ENCODE results near the gene GSTA5. TPM values are rescaled to one million over a fixed set of nuclear protein-coding genes. Genes with fewer than 3 reads are reported as not detected.
A peak's percentile ranks its signal among the peaks of the same experiment; 100 is the strongest.

The GSTA5 gene
- total RNA-seq (not detected), polyA plus RNA-seq (not detected)
- long read RNA-seq, donor 1: 0 reads
- long read RNA-seq, donor 2: 0 reads
- long read RNA-seq, donor 3: 0 reads

DNA sequence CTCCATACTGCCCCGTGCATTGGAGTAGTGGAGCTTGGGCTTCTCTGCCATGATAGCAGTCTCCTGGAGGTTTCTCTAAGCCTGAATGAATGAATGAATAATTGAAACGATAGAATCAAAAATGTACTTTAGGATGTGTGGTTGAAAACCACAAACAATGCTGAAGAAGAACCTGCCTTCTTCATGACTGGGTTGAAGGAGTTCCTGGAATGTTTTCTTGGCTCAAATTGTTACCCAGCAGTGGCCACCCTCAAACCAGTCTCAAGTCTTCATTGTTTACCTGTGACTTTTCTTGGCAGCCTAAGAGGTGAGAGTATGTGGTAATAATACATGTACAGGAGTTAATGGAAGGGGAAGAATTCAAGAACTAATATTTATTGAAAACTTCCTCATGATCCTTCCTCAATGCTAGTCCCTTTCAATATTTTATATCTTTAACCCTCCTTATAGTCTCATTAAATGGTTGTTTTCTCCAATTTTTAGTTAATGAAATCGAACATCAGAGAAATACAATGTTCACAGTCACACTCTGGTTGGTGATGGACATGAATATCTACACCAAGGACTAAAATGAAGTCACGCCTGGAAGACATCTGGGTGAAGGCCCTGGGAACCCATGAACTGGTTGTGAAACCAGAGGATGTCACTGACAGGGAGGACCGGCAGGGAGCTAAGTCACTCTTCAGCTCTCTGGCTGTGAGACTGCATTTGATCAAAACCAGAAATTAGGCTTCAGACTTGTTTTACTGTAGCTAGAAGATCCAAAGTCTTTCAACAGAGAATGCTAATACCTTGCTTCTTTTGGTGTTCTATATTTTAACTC lies at the start of gene GSTA5:
GSTA5 (minus strand) TSS at position 51 of the 823 bp plus-strand sequence.
- TF ChIP-seq POLR2A (IDR thresholded peaks at IDR 0.05) (no peak), EP300 (IDR thresholded peaks at IDR 0.05) (no peak)
- TF ChIP-seq, protein P1, sequence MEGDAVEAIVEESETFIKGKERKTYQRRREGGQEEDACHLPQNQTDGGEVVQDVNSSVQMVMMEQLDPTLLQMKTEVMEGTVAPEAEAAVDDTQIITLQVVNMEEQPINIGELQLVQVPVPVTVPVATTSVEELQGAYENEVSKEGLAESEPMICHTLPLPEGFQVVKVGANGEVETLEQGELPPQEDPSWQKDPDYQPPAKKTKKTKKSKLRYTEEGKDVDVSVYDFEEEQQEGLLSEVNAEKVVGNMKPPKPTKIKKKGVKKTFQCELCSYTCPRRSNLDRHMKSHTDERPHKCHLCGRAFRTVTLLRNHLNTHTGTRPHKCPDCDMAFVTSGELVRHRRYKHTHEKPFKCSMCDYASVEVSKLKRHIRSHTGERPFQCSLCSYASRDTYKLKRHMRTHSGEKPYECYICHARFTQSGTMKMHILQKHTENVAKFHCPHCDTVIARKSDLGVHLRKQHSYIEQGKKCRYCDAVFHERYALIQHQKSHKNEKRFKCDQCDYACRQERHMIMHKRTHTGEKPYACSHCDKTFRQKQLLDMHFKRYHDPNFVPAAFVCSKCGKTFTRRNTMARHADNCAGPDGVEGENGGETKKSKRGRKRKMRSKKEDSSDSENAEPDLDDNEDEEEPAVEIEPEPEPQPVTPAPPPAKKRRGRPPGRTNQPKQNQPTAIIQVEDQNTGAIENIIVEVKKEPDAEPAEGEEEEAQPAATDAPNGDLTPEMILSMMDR (IDR thresholded peaks at IDR 0.05): no peak
- H3K4me1 ChIP-seq (ENCODE audit: insufficient read depth): no peaks in the 10 kb centered on the region
- H3K27me3 ChIP-seq: no peaks in the 10 kb centered on the region
- WGBS, 3 donors: 80 to 89% (median 84%) methylated on average over 5 of the region's 5 CpGs
- no peaks in the 10 kb centered on the region for H3K9me3 ChIP-seq
- intact Hi-C loops (cut with DNase I): no loop called here
- no peaks in the 10 kb centered on the region for H3K36me3 ChIP-seq
- H3K27ac ChIP-seq: no peak within 1 kb of the TSS
- DNase-seq: no peak
- no peak within 1 kb of the TSS for H3K4me3 ChIP-seq

DNA sequence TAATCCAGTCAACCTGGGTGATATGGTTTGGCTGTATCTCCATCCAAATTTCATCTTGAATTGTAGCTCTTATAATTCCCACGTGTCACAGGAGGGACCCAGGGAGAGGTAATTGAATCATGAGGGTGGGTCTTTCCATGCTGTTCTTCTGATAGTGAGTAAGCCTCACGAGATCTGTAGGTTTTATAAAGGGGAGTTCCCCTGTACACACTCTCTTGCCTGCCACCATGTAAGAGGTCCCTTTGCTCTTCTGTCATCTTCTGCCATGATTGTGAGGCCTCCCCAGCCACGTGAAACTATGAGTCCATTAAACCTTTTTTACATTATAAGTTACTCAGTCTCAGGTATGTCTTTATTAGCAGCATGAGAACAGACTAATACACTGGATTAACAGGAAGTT lies 49.4 kb upstream of the GSTA5 start:
- Histone ChIP-seq H3K27ac (no peak overlapping the region), H3K27me3 (no peaks in the 10 kb centered on the region), H3K4me1 (ENCODE audit: insufficient read depth) (peaks cover 3% of the 10 kb centered on the region), H3K9me3 (no peaks in the 10 kb centered on the region), H3K36me3 (no peaks in the 10 kb centered on the region), H3K4me3 (no peak overlapping the region)
- WGBS, 3 donors: 93 to 95% (median 94%) methylated on average over 3 of the region's 3 CpGs
- intact Hi-C loops (cut with DNase I): no loop called here
- TF ChIP-seq POLR2A (IDR thresholded peaks at IDR 0.05) (no peak), EP300 (IDR thresholded peaks at IDR 0.05) (no peak)
- TF ChIP-seq, protein P1 (IDR thresholded peaks at IDR 0.05): no peak
- no peak for DNase-seq

DNA sequence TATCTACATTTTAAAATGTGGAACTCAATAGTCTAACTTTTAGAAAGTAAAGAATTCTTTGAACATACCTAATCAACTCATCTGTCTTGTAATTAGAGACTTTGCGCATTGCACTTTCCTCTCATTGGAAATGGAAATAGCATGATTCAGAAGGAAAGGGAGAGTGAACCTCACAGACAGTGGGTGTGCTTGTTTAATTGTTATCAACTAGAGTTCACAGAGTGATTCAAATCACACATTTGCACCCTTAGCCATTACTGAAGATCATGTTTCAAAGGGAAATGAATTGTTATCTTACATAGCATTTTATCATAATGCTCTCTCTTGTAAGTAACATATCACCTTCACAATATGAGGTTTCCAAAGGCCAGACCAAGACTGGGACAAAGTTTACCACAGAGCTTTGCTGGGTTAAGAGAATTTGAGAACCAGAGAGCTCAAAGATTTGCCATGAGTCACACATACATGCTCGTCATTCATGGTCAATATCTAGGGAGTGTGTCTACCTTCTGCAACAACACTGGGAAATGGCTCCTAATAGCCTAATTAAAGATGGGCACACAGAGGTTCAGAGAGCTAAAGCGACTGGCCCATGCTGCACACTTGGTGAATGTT lies 47.4 kb upstream of the GSTA5 start:
- TF ChIP-seq, protein P1 (IDR thresholded peaks at IDR 0.05): no peak
- no peak for TF ChIP-seq EP300 (IDR thresholded peaks at IDR 0.05)
- no peak for TF ChIP-seq POLR2A (IDR thresholded peaks at IDR 0.05)
- no peak for DNase-seq
- Histone ChIP-seq H3K27ac (no peak overlapping the region), H3K27me3 (no peaks in the 10 kb centered on the region), H3K4me3 (no peak overlapping the region), H3K9me3 (no peaks in the 10 kb centered on the region), H3K36me3 (no peaks in the 10 kb centered on the region), H3K4me1 (ENCODE audit: insufficient read depth) (peaks cover 3% of the 10 kb centered on the region)
- intact Hi-C loops (cut with DNase I): no loop called here
- WGBS, 3 donors: 81 to 90% (median 88%) methylated on average over 3 of the region's 3 CpGs

DNA sequence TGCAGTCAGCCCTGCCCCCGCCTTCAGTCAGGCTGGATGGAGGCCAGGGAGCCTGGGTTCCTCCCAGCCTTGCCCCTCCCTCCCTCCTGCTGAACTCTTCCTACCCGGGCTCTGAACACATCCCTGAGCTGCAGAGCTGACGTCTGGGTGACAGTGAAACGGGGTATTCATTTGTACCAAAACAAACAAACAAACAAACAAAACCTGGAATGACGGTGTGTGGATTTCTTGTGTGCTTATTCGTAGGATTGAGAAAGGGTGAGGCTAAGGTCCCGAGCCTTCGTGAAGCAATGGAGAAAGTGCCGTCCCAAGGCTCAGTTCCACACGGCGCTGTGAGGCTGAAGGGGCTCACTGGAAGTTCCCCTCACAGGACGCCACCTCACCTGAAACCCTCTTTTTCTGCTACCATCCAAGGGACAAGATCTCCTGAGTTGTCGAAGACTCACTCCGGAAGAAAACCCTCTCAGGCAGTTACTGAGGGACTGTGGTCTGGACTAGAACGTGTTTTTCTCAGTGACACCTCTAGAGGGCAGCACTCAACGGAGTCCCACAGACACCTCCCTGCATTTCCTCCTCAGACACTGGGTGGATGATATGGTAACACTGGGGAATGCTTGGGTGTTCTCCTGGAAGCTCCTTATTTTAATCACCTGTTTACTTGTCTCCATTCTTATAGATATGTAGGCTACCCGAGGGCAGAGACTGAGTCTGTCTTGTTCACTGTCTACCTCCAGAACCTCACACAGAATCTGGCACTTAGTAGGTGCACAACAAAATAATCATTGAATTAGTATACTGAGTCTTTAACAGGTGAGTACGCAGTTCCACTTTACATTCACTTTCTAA lies 41.6 kb upstream of the GSTA5 start:
- Histone ChIP-seq H3K27me3 (no peaks in the 10 kb centered on the region), H3K9me3 (no peaks in the 10 kb centered on the region), H3K36me3 (no peaks in the 10 kb centered on the region), H3K4me1 (ENCODE audit: insufficient read depth) (no peaks in the 10 kb centered on the region), H3K27ac (peak overlapping the region in 1 of 2 donors; percentile 36), H3K4me3 (peak overlapping the region; percentile 33)
- TF ChIP-seq EP300 (IDR thresholded peaks at IDR 0.05) (no peak), POLR2A (IDR thresholded peaks at IDR 0.05) (no peak)
- TF ChIP-seq, protein P1 (IDR thresholded peaks at IDR 0.05): peak; percentile 49 to 59 (median 55)
- 13 to 19% (median 15%) methylated on average over 18 of the region's 18 CpGs for WGBS, 3 donors
- peak; percentile 54 to 74 (median 65) for DNase-seq
- intact Hi-C loops (cut with DNase I): loop anchor here in 1 of 4 donors (2.0 kb wide), 1 partner anchor 177 kb away; no protein-coding TSS in a partner anchor

Measured in ovary (tissue), 10 donors.